HCT116 (cell line): ENCODE measurements around the gene LMX1A. TPM values are rescaled to one million over a fixed set of nuclear protein-coding genes. Genes with fewer than 3 reads are reported as not detected.

Experiments
- ATAC-seq: fragments of 200-7000 bp; cut with Tn5 transposase; 2 replicates; pipeline ENCODE4 v1.9.1; 2020; ENCODE audit warnings: mild to moderate bottlenecking, moderate library complexity
- BruUV-seq: library from RNA; stranded (reverse); fragments of 400-500 nt; replicated peaks from 2 replicates; lab custom pipeline; 2021; lab: Mats Ljungman, UMichigan
- CTCF ChIA-PET: fragments of 300-600 bp; sonication (Branson Sonifier 250); formaldehyde crosslinking; loops from one replicate; lab custom pipeline; 2021; ENCODE audit warnings: antibody characterized with exemption; lab: Charles Lee
- POLR2A ChIA-PET: fragments of 300-600, 350-600 bp; sonication (Branson Sonifier 250); formaldehyde crosslinking; loops from one replicate; lab custom pipeline; 2021; ENCODE audit warnings: antibody characterized with exemption; lab: Charles Lee
- RAD21 ChIA-PET, 2 experiments: fragments of 300-600 bp; sonication (Branson Sonifier 250); formaldehyde crosslinking; loops; one replicate each; lab custom pipeline; 2023; ENCODE audit warnings: low total read pairs in 2 of 2; ENCODE audit not compliant: uncharacterized antibody in 2 of 2, unreplicated experiment in 2 of 2, low non-redundant PET in 1 of 2; lab: Charles Lee
- DNase-seq: peaks from one replicate; pipeline ENCODE4 v3.0.0-alpha.2; 2010; ENCODE audit warnings: low read depth, low spot score
- H2AFZ ChIP-seq: fragments of 200-600 bp; shearing (Covaris generic), sonication (generic); 2 replicates; pipeline ENCODE4 v1.6.1; 2017; ENCODE audit warnings: low read depth, mixed run types, mixed read lengths, antibody characterized with exemption, low read length; ENCODE audit not compliant: poor library complexity, severe bottlenecking
- H3K27ac ChIP-seq: 2 replicates; pipeline ENCODE4 v1.5.1; 2012; ENCODE audit warnings: low read depth, low read length
- H3K27me3 ChIP-seq: fragments of 200-600 bp; sonication (generic); 2 replicates; pipeline ENCODE4 v1.6.1; 2016; ENCODE audit warnings: mixed run types, low read length, mixed read lengths; ENCODE audit not compliant: insufficient read depth
- H3K36me3 ChIP-seq, 2 experiments: fragments of 200-500 bp in 1 of 2; fragments of 200-600 bp in 1 of 2; sonication (Bioruptor generic) in 1 of 2; sonication (generic) in 1 of 2; 2 replicates each; pipeline versions ENCODE4 v1.5.1 to v1.6.1; 2014 to 2016; ENCODE audit warnings: low read length in 2 of 2, inconsistent platforms in 1 of 2, mixed read lengths in 1 of 2, mixed run types in 1 of 2; ENCODE audit not compliant: insufficient read depth in 2 of 2, control insufficient read depth in 1 of 2
- H3K4me1 ChIP-seq, 2 experiments: fragments of 200-600 bp in 1 of 2; sonication (generic) in 1 of 2; 2 replicates each; pipeline versions ENCODE4 v1.5.1 to v1.6.1; 2012 to 2017; ENCODE audit warnings: low read length in 2 of 2, inconsistent platforms in 1 of 2, mild to moderate bottlenecking in 1 of 2, mixed read lengths in 1 of 2, mixed run types in 1 of 2, moderate library complexity in 1 of 2; ENCODE audit not compliant: insufficient read depth in 2 of 2, control insufficient read depth in 1 of 2
- H3K4me2 ChIP-seq: fragments of 200-600 bp; sonication (generic); 2 replicates; pipeline ENCODE4 v1.6.1; 2017; ENCODE audit warnings: mixed run types, low read length, mixed read lengths
- H3K4me3 ChIP-seq, 2 experiments: fragments of 200-600 bp in 1 of 2; sonication (generic) in 1 of 2; replicated peaks in 1 of 2; 2 replicates each; pipeline ENCODE4 v1.5.1; 2011 to 2016; ENCODE audit warnings: low read length in 2 of 2, control low read depth in 1 of 2, low read depth in 1 of 2, mild to moderate bottlenecking in 1 of 2, mixed read lengths in 1 of 2, mixed run types in 1 of 2
- H3K79me2 ChIP-seq: fragments of 200-600 bp; sonication (generic); 2 replicates; pipeline ENCODE4 v1.6.1; 2017; ENCODE audit warnings: mild to moderate bottlenecking, mixed run types, low read length, moderate library complexity, mixed read lengths; ENCODE audit not compliant: insufficient read depth
- H3K9ac ChIP-seq: fragments of 200-600 bp; sonication (generic); 2 replicates; pipeline ENCODE4 v1.6.1; 2016; ENCODE audit warnings: low read length, mixed read lengths
- H3K9me2 ChIP-seq: fragments of 200-600 bp; sonication (generic), shearing (Covaris generic); 2 replicates; pipeline ENCODE4 v1.6.1; 2017; ENCODE audit warnings: mixed run types, mild to moderate bottlenecking, moderate library complexity; ENCODE audit not compliant: insufficient read depth
- H3K9me3 ChIP-seq, 2 experiments: fragments of 200-500 bp in 1 of 2; fragments of 200-600 bp in 1 of 2; sonication (Bioruptor generic) in 1 of 2; sonication (generic) in 1 of 2; 2 replicates each; pipeline ENCODE4 v1.6.1; 2014 to 2017; ENCODE audit warnings: low read length in 2 of 2, mixed read lengths in 2 of 2, inconsistent platforms in 1 of 2, low read depth in 1 of 2, mild to moderate bottlenecking in 1 of 2, mixed run types in 1 of 2, moderate library complexity in 1 of 2; ENCODE audit not compliant: control insufficient read depth in 1 of 2, insufficient read depth in 1 of 2
- H4K20me1 ChIP-seq: fragments of 200-600 bp; sonication (generic), shearing (Covaris generic); 2 replicates; pipeline ENCODE4 v1.6.1; 2017; ENCODE audit warnings: mixed run types, mild to moderate bottlenecking, moderate library complexity; ENCODE audit not compliant: insufficient read depth
- CBX3 ChIP-seq: IDR thresholded peaks from 2 replicates; pipeline ENCODE4 v1.6.1; 2012; ENCODE audit warnings: low read depth
- CEBPB ChIP-seq: IDR thresholded peaks from 2 replicates; pipeline ENCODE4 v1.6.1; 2012; ENCODE audit warnings: low read depth
- EZH2 ChIP-seq: fragments of 200-600 bp; sonication (generic); IDR thresholded peaks from 2 replicates; pipeline ENCODE4 v1.6.1; 2017; ENCODE audit warnings: antibody characterized with exemption, mixed run types
- EZH2phosphoT487 ChIP-seq: fragments of 200-600 bp; IDR thresholded peaks from 2 replicates; pipeline ENCODE4 v1.6.1; 2018; ENCODE audit warnings: antibody characterized with exemption, borderline replicate concordance
- FOSL1 ChIP-seq: IDR thresholded peaks from 2 replicates; pipeline ENCODE4 v1.6.1; 2012; ENCODE audit warnings: low read depth
- POLR2A ChIP-seq: IDR thresholded peaks from 2 replicates; pipeline ENCODE4 v1.7.0; 2011; ENCODE audit warnings: borderline replicate concordance; ENCODE audit not compliant: insufficient read depth, insufficient read length; ENCODE audit errors: extremely low read depth
- POLR2AphosphoS5 ChIP-seq: IDR thresholded peaks from 2 replicates; pipeline ENCODE4 v1.6.1; 2011; ENCODE audit warnings: mild to moderate bottlenecking, low read depth, low read length, moderate library complexity
- RAD21 ChIP-seq: IDR thresholded peaks from 2 replicates; pipeline ENCODE4 v1.6.1; 2012; ENCODE audit warnings: low read depth, mild to moderate bottlenecking
- REST ChIP-seq: IDR thresholded peaks from 2 replicates; pipeline ENCODE4 v1.6.1; 2012; ENCODE audit warnings: low read depth
- SIN3A ChIP-seq: IDR thresholded peaks from 2 replicates; pipeline ENCODE4 v1.6.1; 2012; ENCODE audit warnings: low read depth
- ZBTB33 ChIP-seq: IDR thresholded peaks from 2 replicates; pipeline ENCODE4 v1.6.1; 2011; ENCODE audit warnings: mild to moderate bottlenecking, low read length, moderate library complexity; ENCODE audit not compliant: insufficient replicate concordance; ENCODE audit errors: extremely low read depth
- ZNF274 ChIP-seq: fragments of 200-500 bp; sonication (Bioruptor generic); IDR thresholded peaks from 2 replicates; pipeline ENCODE4 v1.6.1; 2014; ENCODE audit warnings: mild to moderate bottlenecking, low read depth, low read length, inconsistent platforms
- intact Hi-C: fragments of 100-400 bp; cut with micrococcal nuclease; formaldehyde crosslinking; loops from 2 replicates; pipeline ENCODE4 v1.10.0; 2022
- total RNA-seq: library from RNA; stranded (reverse); gene quantifications from one replicate; pipeline ENCODE4 v1.2.1, GENCODE V29; 2021; ENCODE audit not compliant: unreplicated experiment
- TF ChIP-seq, protein P1 (sequence below): IDR thresholded peaks from 2 replicates; pipeline ENCODE4 v1.6.1; 2012

Gene LMX1A
- total RNA-seq, 1 experiment from 2014 or later: not detected

GRCh38 chr1:165179306-165179705, 177.2 kb downstream of the LMX1A start:
- Histone ChIP-seq H3K9me3 (no peaks in the 10 kb centered on the region), H3K9me2 (no peaks in the 10 kb centered on the region), H3K27ac (no peak overlapping the region), H3K4me3 (no peak overlapping the region), H3K79me2 (no peaks in the 10 kb centered on the region), H3K4me1 (no peaks in the 10 kb centered on the region), H3K27me3 (peaks cover 18% of the 10 kb centered on the region; the same call in 1 of the 2 replicates), H3K4me2 (no peak overlapping the region), H2AFZ (no peak overlapping the region), H4K20me1 (no peaks in the 10 kb centered on the region), H3K9ac (no peak overlapping the region), H3K36me3 (no peaks in the 10 kb centered on the region)
- ChIA-PET POLR2A (no interaction called here), CTCF (no interaction called here), RAD21 (no interaction called here)
- DNase-seq (no peak), ATAC-seq (no peak)
- intact Hi-C loops: no loop called here
- no TSS peak for BruUV-seq
- TF ChIP-seq FOSL1 (no peak), RAD21 (no peak)

- BruUV-seq: no TSS peak
- ChIA-PET RAD21 (no interaction called here), CTCF (no interaction called here), POLR2A (no interaction called here)
- Histone ChIP-seq H4K20me1 (no peaks in the 10 kb centered on the region), H3K4me3 (no peak overlapping the region), H3K79me2 (no peaks in the 10 kb centered on the region), H3K9ac (no peak overlapping the region), H3K9me3 (no peaks in the 10 kb centered on the region), H2AFZ (no peak overlapping the region), H3K36me3 (no peaks in the 10 kb centered on the region), H3K27me3 (peaks cover 30% of the 10 kb centered on the region; the same call in 1 of the 2 replicates), H3K4me1 (no peaks in the 10 kb centered on the region), H3K9me2 (no peaks in the 10 kb centered on the region), H3K27ac (no peak overlapping the region), H3K4me2 (no peak overlapping the region)
- DNase-seq: no peak
- intact Hi-C loops: no loop called here
- ATAC-seq: no peak
- TF ChIP-seq ZBTB33 (no peak), ZNF274 (no peak), EZH2 (no peak), FOSL1 (no peak), SIN3A (no peak), CBX3 (no peak), CEBPB (no peak), RAD21 (no peak), EZH2phosphoT487 (no peak), REST (no peak), POLR2A (no peak), POLR2AphosphoS5 (no peak)
- TF ChIP-seq, protein P1, sequence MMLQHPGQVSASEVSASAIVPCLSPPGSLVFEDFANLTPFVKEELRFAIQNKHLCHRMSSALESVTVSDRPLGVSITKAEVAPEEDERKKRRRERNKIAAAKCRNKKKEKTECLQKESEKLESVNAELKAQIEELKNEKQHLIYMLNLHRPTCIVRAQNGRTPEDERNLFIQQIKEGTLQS: no peak
Observed at GRCh38 chr1:165174491-165174890, 182.0 kb downstream of the LMX1A start.
